Neural cell (in vitro differentiated cells): ENCODE results near the gene NOP10. TPM values are rescaled to one million over a fixed set of nuclear protein-coding genes. Genes with fewer than 3 reads are reported as not detected.

Experiments
- H2AFZ ChIP-seq: fragments of 200-600, 300-800 bp; sonication (generic), shearing (Covaris generic); 2 replicates; pipeline ENCODE4 v1.6.0; 2014; ENCODE audit warnings: low read depth, mild to moderate bottlenecking, antibody characterized with exemption, low read length, moderate library complexity
- H3F3A ChIP-seq: fragments of 200-600 bp; shearing (Covaris generic); 2 replicates; pipeline ENCODE4 v1.6.1; 2016; ENCODE audit warnings: mild to moderate bottlenecking, moderate library complexity, mixed read lengths, antibody characterized with exemption, low read length; ENCODE audit not compliant: insufficient read depth, poor library complexity, severe bottlenecking
- H3K27ac ChIP-seq: fragments of 200-600, 300-800 bp; sonication (generic), shearing (Covaris generic); 2 replicates; pipeline ENCODE4 v1.5.1; 2014; ENCODE audit warnings: mild to moderate bottlenecking, low read length, moderate library complexity
- H3K27me3 ChIP-seq: fragments of 300-800, 200-600 bp; sonication (generic), shearing (Covaris generic); 2 replicates; pipeline ENCODE4 v1.6.0; 2014; ENCODE audit warnings: mild to moderate bottlenecking, low read depth, low read length, moderate library complexity; ENCODE audit not compliant: insufficient read depth
- H3K36me3 ChIP-seq: fragments of 300-800, 200-600 bp; sonication (generic), shearing (Covaris generic); 2 replicates; pipeline ENCODE4 v1.5.1; 2014; ENCODE audit warnings: mild to moderate bottlenecking, antibody characterized with exemption, low read length, moderate library complexity; ENCODE audit not compliant: insufficient read depth
- H3K4me2 ChIP-seq: fragments of 300-800, 200-600 bp; sonication (generic), shearing (Covaris generic); 2 replicates; pipeline ENCODE4 v1.6.0; 2014; ENCODE audit warnings: mild to moderate bottlenecking, low read length
- H3K4me3 ChIP-seq: fragments of 300-800, 200-600 bp; sonication (generic), shearing (Covaris generic); 2 replicates; pipeline ENCODE4 v1.5.1; 2014; ENCODE audit warnings: mild to moderate bottlenecking, low read length, moderate library complexity
- H3K79me2 ChIP-seq: fragments of 200-600 bp; shearing (Covaris generic); replicated peaks from 2 replicates; pipeline ENCODE4 v1.6.0; 2014; ENCODE audit warnings: mild to moderate bottlenecking, low read length, moderate library complexity; ENCODE audit not compliant: insufficient read depth
- H3K9ac ChIP-seq: fragments of 300-800, 200-600 bp; sonication (generic), shearing (Covaris generic); 2 replicates; pipeline ENCODE4 v1.6.1; 2016; ENCODE audit warnings: mild to moderate bottlenecking, low read length, mixed read lengths
- H3K9me2 ChIP-seq: fragments of 200-600 bp; shearing (Covaris generic); 2 replicates; pipeline ENCODE4 v1.6.1; 2016; ENCODE audit warnings: mild to moderate bottlenecking, low read length, mixed read lengths; ENCODE audit not compliant: insufficient read depth
- H3K9me3 ChIP-seq: fragments of 200-600, 300-800 bp; sonication (generic), shearing (Covaris generic); 2 replicates; pipeline ENCODE4 v1.6.1; 2016; ENCODE audit warnings: mild to moderate bottlenecking, mixed run types, low read length, moderate library complexity, mixed read lengths
- H4K20me1 ChIP-seq: fragments of 200-600 bp; shearing (Covaris generic); 2 replicates; pipeline ENCODE4 v1.6.1; 2016; ENCODE audit warnings: mild to moderate bottlenecking, mixed run types; ENCODE audit not compliant: insufficient read depth
- EP300 ChIP-seq: fragments of 450-650 bp; conservative IDR thresholded peaks from 2 replicates; pipeline ENCODE4 v1.6.1; 2014; ENCODE audit warnings: antibody characterized with exemption, mild to moderate bottlenecking, moderate library complexity; ENCODE audit not compliant: poor library complexity, severe bottlenecking
- EZH2 ChIP-seq: fragments of 200-600, 300-800 bp; shearing (Covaris generic), sonication (generic); IDR thresholded peaks from 2 replicates; pipeline ENCODE4 v1.6.1; 2014; ENCODE audit warnings: antibody characterized with exemption, low read length, borderline replicate concordance, mild to moderate bottlenecking; ENCODE audit not compliant: insufficient read depth, poor library complexity, severe bottlenecking
- MXI1 ChIP-seq: fragments of 450-650 bp; conservative IDR thresholded peaks from 2 replicates; pipeline ENCODE4 v1.6.1; 2014; ENCODE audit warnings: antibody characterized with exemption, mild to moderate bottlenecking; ENCODE audit not compliant: poor library complexity, severe bottlenecking
- POLR2AphosphoS5 ChIP-seq: IDR thresholded peaks from 2 replicates; pipeline ENCODE4 v1.6.1; 2012
- RAD21 ChIP-seq: fragments of 450-650 bp; conservative IDR thresholded peaks from 2 replicates; pipeline ENCODE4 v1.6.1; 2014; ENCODE audit warnings: antibody characterized with exemption, mild to moderate bottlenecking, moderate library complexity
- SMC3 ChIP-seq: fragments of 450-650 bp; conservative IDR thresholded peaks from 2 replicates; pipeline ENCODE4 v1.6.1; 2014; ENCODE audit warnings: antibody characterized with exemption, mild to moderate bottlenecking, moderate library complexity; ENCODE audit not compliant: poor library complexity
- TAF1 ChIP-seq: IDR thresholded peaks from 2 replicates; pipeline ENCODE4 v1.6.1; 2012; ENCODE audit warnings: low read depth
- polyA plus RNA-seq: library from polyadenylated mRNA; depleted of rRNA; stranded (reverse); fragments of >200 nt; gene quantifications from 2 replicates; pipeline ENCODE4 v1.2.3, GENCODE V29; 2014
- TF ChIP-seq, protein P1 (sequence below): IDR thresholded peaks from 2 replicates; pipeline ENCODE4 v1.6.1; 2012; ENCODE audit warnings: borderline replicate concordance
- TF ChIP-seq, protein P2 (sequence below): fragments of 450-650 bp; IDR thresholded peaks from 2 replicates; pipeline ENCODE4 v1.5.1; 2014; ENCODE audit warnings: antibody characterized with exemption, mild to moderate bottlenecking, moderate library complexity; ENCODE audit not compliant: poor library complexity, severe bottlenecking

Gene NOP10
- polyA plus RNA-seq, 1 donor from 2014 or later, result 263 TPM

- H3K27me3 ChIP-seq, result no peaks in the 10 kb centered on the region
- no peaks in the 10 kb centered on the region for H3F3A ChIP-seq
- peaks cover 21% of the 10 kb centered on the region for H3K79me2 ChIP-seq
- TF ChIP-seq EZH2 (no peak), EP300 (no peak), TAF1 (no peak), RAD21 (no peak), MXI1 (no peak), POLR2AphosphoS5 (no peak), SMC3 (no peak)
- TF ChIP-seq, protein P1, sequence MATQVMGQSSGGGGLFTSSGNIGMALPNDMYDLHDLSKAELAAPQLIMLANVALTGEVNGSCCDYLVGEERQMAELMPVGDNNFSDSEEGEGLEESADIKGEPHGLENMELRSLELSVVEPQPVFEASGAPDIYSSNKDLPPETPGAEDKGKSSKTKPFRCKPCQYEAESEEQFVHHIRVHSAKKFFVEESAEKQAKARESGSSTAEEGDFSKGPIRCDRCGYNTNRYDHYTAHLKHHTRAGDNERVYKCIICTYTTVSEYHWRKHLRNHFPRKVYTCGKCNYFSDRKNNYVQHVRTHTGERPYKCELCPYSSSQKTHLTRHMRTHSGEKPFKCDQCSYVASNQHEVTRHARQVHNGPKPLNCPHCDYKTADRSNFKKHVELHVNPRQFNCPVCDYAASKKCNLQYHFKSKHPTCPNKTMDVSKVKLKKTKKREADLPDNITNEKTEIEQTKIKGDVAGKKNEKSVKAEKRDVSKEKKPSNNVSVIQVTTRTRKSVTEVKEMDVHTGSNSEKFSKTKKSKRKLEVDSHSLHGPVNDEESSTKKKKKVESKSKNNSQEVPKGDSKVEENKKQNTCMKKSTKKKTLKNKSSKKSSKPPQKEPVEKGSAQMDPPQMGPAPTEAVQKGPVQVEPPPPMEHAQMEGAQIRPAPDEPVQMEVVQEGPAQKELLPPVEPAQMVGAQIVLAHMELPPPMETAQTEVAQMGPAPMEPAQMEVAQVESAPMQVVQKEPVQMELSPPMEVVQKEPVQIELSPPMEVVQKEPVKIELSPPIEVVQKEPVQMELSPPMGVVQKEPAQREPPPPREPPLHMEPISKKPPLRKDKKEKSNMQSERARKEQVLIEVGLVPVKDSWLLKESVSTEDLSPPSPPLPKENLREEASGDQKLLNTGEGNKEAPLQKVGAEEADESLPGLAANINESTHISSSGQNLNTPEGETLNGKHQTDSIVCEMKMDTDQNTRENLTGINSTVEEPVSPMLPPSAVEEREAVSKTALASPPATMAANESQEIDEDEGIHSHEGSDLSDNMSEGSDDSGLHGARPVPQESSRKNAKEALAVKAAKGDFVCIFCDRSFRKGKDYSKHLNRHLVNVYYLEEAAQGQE, result no peak
- TF ChIP-seq, protein P2, sequence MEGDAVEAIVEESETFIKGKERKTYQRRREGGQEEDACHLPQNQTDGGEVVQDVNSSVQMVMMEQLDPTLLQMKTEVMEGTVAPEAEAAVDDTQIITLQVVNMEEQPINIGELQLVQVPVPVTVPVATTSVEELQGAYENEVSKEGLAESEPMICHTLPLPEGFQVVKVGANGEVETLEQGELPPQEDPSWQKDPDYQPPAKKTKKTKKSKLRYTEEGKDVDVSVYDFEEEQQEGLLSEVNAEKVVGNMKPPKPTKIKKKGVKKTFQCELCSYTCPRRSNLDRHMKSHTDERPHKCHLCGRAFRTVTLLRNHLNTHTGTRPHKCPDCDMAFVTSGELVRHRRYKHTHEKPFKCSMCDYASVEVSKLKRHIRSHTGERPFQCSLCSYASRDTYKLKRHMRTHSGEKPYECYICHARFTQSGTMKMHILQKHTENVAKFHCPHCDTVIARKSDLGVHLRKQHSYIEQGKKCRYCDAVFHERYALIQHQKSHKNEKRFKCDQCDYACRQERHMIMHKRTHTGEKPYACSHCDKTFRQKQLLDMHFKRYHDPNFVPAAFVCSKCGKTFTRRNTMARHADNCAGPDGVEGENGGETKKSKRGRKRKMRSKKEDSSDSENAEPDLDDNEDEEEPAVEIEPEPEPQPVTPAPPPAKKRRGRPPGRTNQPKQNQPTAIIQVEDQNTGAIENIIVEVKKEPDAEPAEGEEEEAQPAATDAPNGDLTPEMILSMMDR, result no peak
- H3K9ac ChIP-seq, result no peak overlapping the region
- H3K36me3 ChIP-seq, result no peaks in the 10 kb centered on the region
- no peaks in the 10 kb centered on the region for H4K20me1 ChIP-seq
- H3K4me3 ChIP-seq, result no peak overlapping the region
- H3K27ac ChIP-seq, result no peak overlapping the region
- no peaks in the 10 kb centered on the region for H3K9me2 ChIP-seq
- no peaks in the 10 kb centered on the region for H3K9me3 ChIP-seq
- no peak overlapping the region for H2AFZ ChIP-seq
- no peak overlapping the region for H3K4me2 ChIP-seq
Observed at GRCh38 chr15:34339946-34340345, 3.0 kb downstream of the NOP10 start.

GRCh38 chr15:34338347-34338746 is 4.6 kb downstream of the NOP10 start:
- Histone ChIP-seq H2AFZ (peak overlapping the region; percentile 94), H3K9me3 (no peaks in the 10 kb centered on the region), H3K27me3 (no peaks in the 10 kb centered on the region), H3K79me2 (peaks cover 21% of the 10 kb centered on the region), H3K9ac (peak overlapping the region; percentile 79), H3F3A (no peaks in the 10 kb centered on the region), H3K27ac (peak overlapping the region; percentile 71), H3K36me3 (no peaks in the 10 kb centered on the region), H3K9me2 (no peaks in the 10 kb centered on the region), H4K20me1 (no peaks in the 10 kb centered on the region), H3K4me2 (peak overlapping the region; percentile 66), H3K4me3 (peak overlapping the region; percentile 99)
- TF ChIP-seq EZH2 (no peak), RAD21 (no peak), MXI1 (no peak), SMC3 (no peak), POLR2AphosphoS5 (no peak), EP300 (no peak)
- TF ChIP-seq, protein P2, result no peak
- TF ChIP-seq, protein P1, result no peak
